PC-9 (cell line): Measurements from ENCODE around the gene CCDC9B.

ENCODE experiments used
- CTCF ChIP-seq: fragments of 200-600 bp; sonication (generic); conservative IDR thresholded peaks from 2 replicates; pipeline ENCODE4 v1.6.1; 2017; ENCODE audit warnings: mixed run types, antibody characterized with exemption, mild to moderate bottlenecking, moderate library complexity
- EZH2 ChIP-seq: fragments of 200-600 bp; sonication (generic); IDR thresholded peaks from 2 replicates; pipeline ENCODE4 v1.8.0; 2017; ENCODE audit warnings: antibody characterized with exemption, low read depth

- TF ChIP-seq EZH2 (no peak), CTCF (no peak)
These were observed 550 bp downstream of the CCDC9B start for GRCh38 chr15:40340038-40340739.
